Measurements from ENCODE around the gene KIAA0753.

Gene KIAA0753

GRCh38 chr17:6557040-6557438 lies 83.5 kb downstream of the KIAA0753 start:
- TF ChIP-seq CTCF (IDR thresholded peaks at IDR 0.05; ENCODE audit: low read depth, low read length), result no peak
- no peak for DNase-seq (ENCODE audit: extremely low read depth, low read depth)

- no peak for TF ChIP-seq CTCF (IDR thresholded peaks at IDR 0.05; ENCODE audit: low read depth, low read length)
- no peak for DNase-seq (ENCODE audit: extremely low read depth, low read depth)
Observed at GRCh38 chr17:6556121-6557039, 84.1 kb downstream of the KIAA0753 start, which contains the start of gene PITPNM3. Gene PITPNM3 (minus strand): TSS chr17:6556555. CDS start chr17:6556406, 149 bp downstream.

GRCh38 chr17:6555331-6556120 lies 85.0 kb downstream of the KIAA0753 start:
- TF ChIP-seq CTCF (IDR thresholded peaks at IDR 0.05; ENCODE audit: low read depth, low read length), result no peak; the same call in 1 of the 2 replicates
- no peak for DNase-seq (ENCODE audit: extremely low read depth, low read depth)

GRCh38 chr17:6554871-6555330 lies 85.6 kb downstream of the KIAA0753 start:
- no peak for DNase-seq (ENCODE audit: extremely low read depth, low read depth)
- TF ChIP-seq CTCF (IDR thresholded peaks at IDR 0.05; ENCODE audit: low read depth, low read length), result no peak

GRCh38 chr17:6554342-6554741 lies 86.2 kb downstream of the KIAA0753 start:
- TF ChIP-seq CTCF (IDR thresholded peaks at IDR 0.05; ENCODE audit: low read depth, low read length), result no peak
- DNase-seq (ENCODE audit: extremely low read depth, low read depth), result no peak

- DNase-seq (ENCODE audit: extremely low read depth, low read depth), result no peak
- no peak for TF ChIP-seq CTCF (IDR thresholded peaks at IDR 0.05; ENCODE audit: low read depth, low read length)
Observed at GRCh38 chr17:6551869-6552531, 88.5 kb downstream of the KIAA0753 start.
